Keratinocyte (primary cell): ENCODE measurements around the gene TUT1. TPM values are rescaled to one million over a fixed set of nuclear protein-coding genes. Genes with fewer than 3 reads are reported as not detected.

Experiments
- DNase-seq: peaks from one replicate; pipeline ENCODE4 v3.0.0-alpha.2; 2011; ENCODE audit warnings: low read depth, missing footprints, low spot score
- FAIRE-seq: peaks from 2 replicates; lab custom pipeline; 2011; peaks lifted over from hg19 to GRCh38; lab: Jason Lieb, UNC
- H2AFZ ChIP-seq: 2 replicates; pipeline ENCODE4 v1.6.0; 2012; ENCODE audit warnings: low read length, control low read depth, inconsistent platforms; ENCODE audit not compliant: control insufficient read depth
- H3K27ac ChIP-seq: 2 replicates; pipeline ENCODE4 v1.5.1; 2011; ENCODE audit warnings: low read length; ENCODE audit not compliant: control insufficient read depth, insufficient read depth
- H3K27me3 ChIP-seq: 3 replicates; pipeline ENCODE4 v1.6.0; 2011; ENCODE audit warnings: low read length; ENCODE audit not compliant: control insufficient read depth, insufficient read depth; ENCODE audit errors: extremely low read depth
- H3K36me3 ChIP-seq, 2 experiments: 2 replicates in 1 of 2; 3 replicates in 1 of 2; pipeline ENCODE4 v1.5.1; 2011; ENCODE audit warnings: low read length in 2 of 2, mild to moderate bottlenecking in 1 of 2; ENCODE audit not compliant: control insufficient read depth in 2 of 2, insufficient read depth in 2 of 2; ENCODE audit errors: extremely low read depth in 1 of 2
- H3K4me1 ChIP-seq: 3 replicates; pipeline ENCODE4 v1.5.1; 2011; ENCODE audit warnings: low read length; ENCODE audit not compliant: control insufficient read depth, insufficient read depth; ENCODE audit errors: extremely low read depth
- H3K4me2 ChIP-seq: 3 replicates; pipeline ENCODE4 v1.6.0; 2011; ENCODE audit warnings: low read depth, low read length; ENCODE audit not compliant: control insufficient read depth, insufficient read depth; ENCODE audit errors: extremely low read depth
- H3K4me3 ChIP-seq, 3 experiments: fragments of 200-600 bp in 1 of 3; sonication (generic) in 1 of 3; 2 replicates in 2 of 3; 3 replicates in 1 of 3; pipeline ENCODE4 v1.5.1; 2011 to 2016; ENCODE audit warnings: low read length in 3 of 3, mild to moderate bottlenecking in 3 of 3, control low read depth in 2 of 3, inconsistent platforms in 1 of 3, low read depth in 1 of 3, mixed read lengths in 1 of 3, mixed run types in 1 of 3, moderate library complexity in 1 of 3; ENCODE audit not compliant: control insufficient read depth in 2 of 3, insufficient read depth in 2 of 3; ENCODE audit errors: extremely low read depth in 1 of 3
- H3K79me2 ChIP-seq: 2 replicates; pipeline ENCODE4 v1.6.0; 2012; ENCODE audit warnings: low read length; ENCODE audit not compliant: control insufficient read depth, insufficient read depth
- H3K9ac ChIP-seq: 3 replicates; pipeline ENCODE4 v1.6.0; 2011; ENCODE audit warnings: low read length; ENCODE audit not compliant: control insufficient read depth, insufficient read depth; ENCODE audit errors: extremely low read depth
- H3K9me1 ChIP-seq: 3 replicates; pipeline ENCODE4 v1.6.0; 2011; ENCODE audit warnings: low read length; ENCODE audit not compliant: control insufficient read depth, insufficient read depth; ENCODE audit errors: extremely low read depth
- H3K9me3 ChIP-seq: 2 replicates; pipeline ENCODE4 v1.5.1; 2012; ENCODE audit warnings: low read depth, low read length; ENCODE audit not compliant: control insufficient read depth
- H4K20me1 ChIP-seq: 3 replicates; pipeline ENCODE4 v1.6.0; 2011; ENCODE audit warnings: low read length; ENCODE audit not compliant: control insufficient read depth, insufficient read depth; ENCODE audit errors: extremely low read depth
- CTCF ChIP-seq, 3 experiments: IDR thresholded peaks in 1 of 3; conservative IDR thresholded peaks in 1 of 3; optimal IDR thresholded peaks in 1 of 3; 2 replicates in 2 of 3; 3 replicates in 1 of 3; pipeline versions ENCODE3 to v1.5.1; 2011; ENCODE audit warnings: low read length in 3 of 3, mild to moderate bottlenecking in 3 of 3, moderate library complexity in 2 of 3, control low read depth in 1 of 3, inconsistent platforms in 1 of 3; ENCODE audit not compliant: insufficient read depth in 2 of 3; ENCODE audit errors: extremely low read depth in 1 of 3
- EZH2 ChIP-seq: IDR thresholded peaks from one replicate; pipeline ENCODE4 v1.6.1; 2012; ENCODE audit warnings: inconsistent platforms, mild to moderate bottlenecking, low read length, moderate library complexity
- dilution Hi-C: fragments of 300-500 bp; cut with MboI; formaldehyde crosslinking; loops from one replicate; pipeline ENCODE4 v1.7.0; 2020; ENCODE audit warnings: low sequenced_read_pairs; ENCODE audit not compliant: extremely low pct_ligation_motif_present
- polyA plus RNA-seq, 5 experiments: library from polyadenylated mRNA; depleted of rRNA in 3 of 5; stranded (reverse) in 3 of 5; stranded (forward) in 1 of 5; unstranded in 1 of 5; fragments of >200 nt; gene quantifications; 1 replicate in 1 of 5; 2 replicates in 3 of 5; 3 replicates in 1 of 5; pipeline versions ENCODE4 v1.2.1 to v1.2.3, GENCODE V29; 2011 to 2012; ENCODE audit warnings: missing spikeins in 2 of 5, low read depth in 1 of 5, low replicate concordance in 1 of 5

The TUT1 gene
- polyA plus RNA-seq, 1 donor (not counting 4 experiments of a cell fraction or from before 2014, with no cell fraction given) = 10.5 TPM

GRCh38 chr11:62610814-62611704, 19.7 kb upstream of the TUT1 start:
- peak overlapping the region; percentile 78 for H3K4me2 ChIP-seq
- peak overlapping the region; percentile 60 to 85 (median 75) for H3K4me3 ChIP-seq
- DNase-seq = no peak
- no peaks in the 10 kb centered on the region for H3K27me3 ChIP-seq
- H3K27ac ChIP-seq = peak overlapping the region; percentile 48
- H3K9me3 ChIP-seq = no peaks in the 10 kb centered on the region
- peak overlapping the region; percentile 87 for H2AFZ ChIP-seq
- H3K36me3 ChIP-seq = peaks cover 10 to 14% of the 10 kb centered on the region in 2 experiments
- peaks cover 20% of the 10 kb centered on the region for H3K4me1 ChIP-seq
- no peak for TF ChIP-seq EZH2
- TF ChIP-seq CTCF (optimal IDR thresholded peaks at IDR 0.05 in 1 of 3, IDR thresholded peaks at IDR 0.05 in 1 of 3, conservative IDR thresholded peaks at IDR 0.05 in 1 of 3; ENCODE audit: extremely low read depth in 1 of 3, insufficient read depth in 2 of 3, low read length in 3 of 3) = no peak
- no peak for FAIRE-seq
- H3K9me1 ChIP-seq = no peaks in the 10 kb centered on the region
- no peaks in the 10 kb centered on the region for H3K79me2 ChIP-seq
- no peaks in the 10 kb centered on the region for H4K20me1 ChIP-seq
- dilution Hi-C loops = no loop called here
- peak overlapping the region; percentile 78 for H3K9ac ChIP-seq

- no peaks in the 10 kb centered on the region for H3K9me3 ChIP-seq
- dilution Hi-C loops = no loop called here
- peaks cover 9 to 14% of the 10 kb centered on the region in 2 experiments for H3K36me3 ChIP-seq
- DNase-seq (no peak), FAIRE-seq (no peak)
- no peaks in the 10 kb centered on the region for H3K9me1 ChIP-seq
- no peaks in the 10 kb centered on the region for H3K27me3 ChIP-seq
- peaks cover 20% of the 10 kb centered on the region for H3K4me1 ChIP-seq
- H3K4me3 ChIP-seq = no peak overlapping the region
- no peak overlapping the region for H3K9ac ChIP-seq
- H3K27ac ChIP-seq = no peak overlapping the region
- no peaks in the 10 kb centered on the region for H3K79me2 ChIP-seq
- H4K20me1 ChIP-seq = no peaks in the 10 kb centered on the region
- no peak overlapping the region for H3K4me2 ChIP-seq
- TF ChIP-seq CTCF (optimal IDR thresholded peaks at IDR 0.05 in 1 of 3, IDR thresholded peaks at IDR 0.05 in 1 of 3, conservative IDR thresholded peaks at IDR 0.05 in 1 of 3; ENCODE audit: extremely low read depth in 1 of 3, insufficient read depth in 2 of 3, low read length in 3 of 3) (no peak), EZH2 (no peak)
- H2AFZ ChIP-seq = no peak overlapping the region
Observed at GRCh38 chr11:62610403-62610802, 19.1 kb upstream of the TUT1 start.
